ENCODE results near the gene KCTD20. TPM values are rescaled to one million over a fixed set of nuclear protein-coding genes. Genes with fewer than 3 reads are reported as not detected.

KCTD20 gene
- total RNA-seq, 1 experiment from 2014 or later = 23.7 TPM

DNA sequence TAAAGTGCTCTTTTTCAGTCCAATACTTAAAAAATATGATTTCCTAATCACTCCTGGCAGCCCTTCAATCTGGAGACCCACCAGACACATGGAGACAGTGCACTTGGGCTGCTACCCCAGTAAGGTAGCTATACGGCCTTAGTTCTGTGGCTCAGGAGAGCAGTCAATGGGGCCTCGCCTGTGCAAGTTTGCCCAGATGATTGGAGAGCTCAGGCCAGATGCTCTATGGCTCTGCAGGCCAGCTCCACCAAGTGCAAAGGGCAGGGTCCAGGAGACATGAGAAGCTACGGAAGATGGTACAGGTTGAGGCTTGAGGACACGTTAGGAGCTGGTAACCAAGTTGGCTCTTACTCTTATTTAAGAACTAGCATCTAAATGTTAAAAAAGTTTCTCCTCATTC lies 73.8 kb downstream of the KCTD20 start:
- ChIA-PET POLR2A (no interaction called here), RAD21 (ENCODE audit: low non-redundant PET in 1 of 2, low total read pairs in 2 of 2, uncharacterized antibody in 2 of 2, unreplicated experiment in 2 of 2) (no interaction called here), CTCF (no interaction called here)
- Histone ChIP-seq H3K27ac (ENCODE audit: low read depth, low read length) (no peak overlapping the region), H3K9ac (ENCODE audit: low read length) (no peak overlapping the region), H3K9me3 (ENCODE audit: control insufficient read depth in 1 of 2, insufficient read depth in 1 of 2, low read depth in 1 of 2, low read length in 2 of 2) (no peaks in the 10 kb centered on the region), H3K36me3 (ENCODE audit: control insufficient read depth in 1 of 2, insufficient read depth in 2 of 2, low read length in 2 of 2) (peaks cover 8 to 29% of the 10 kb centered on the region in 2 experiments; a peak in 3 of 4 replicates), H3K4me3 (replicated peaks in 1 of 2; ENCODE audit: low read depth in 1 of 2, low read length in 2 of 2) (no peak overlapping the region), H3K27me3 (ENCODE audit: insufficient read depth, low read length) (no peaks in the 10 kb centered on the region), H3K4me1 (ENCODE audit: control insufficient read depth in 1 of 2, insufficient read depth in 2 of 2, low read length in 2 of 2) (no peaks in the 10 kb centered on the region), H3K4me2 (ENCODE audit: low read length) (no peak overlapping the region), H3K79me2 (ENCODE audit: insufficient read depth, low read length) (no peaks in the 10 kb centered on the region), H2AFZ (ENCODE audit: low read depth, low read length, poor library complexity, severe bottlenecking) (no peak overlapping the region), H4K20me1 (ENCODE audit: insufficient read depth) (no peaks in the 10 kb centered on the region), H3K9me2 (ENCODE audit: insufficient read depth) (no peaks in the 10 kb centered on the region)
- no TSS peak for BruUV-seq (replicated peaks)
- no peak for ATAC-seq
- intact Hi-C loops (cut with micrococcal nuclease) = no loop called here
- no peak for TF ChIP-seq EGR1 (IDR thresholded peaks at IDR 0.05; ENCODE audit: low read depth)
- no peak for TF ChIP-seq ZNF274 (IDR thresholded peaks at IDR 0.05; ENCODE audit: low read depth, low read length)
- TF ChIP-seq EZH2 (IDR thresholded peaks at IDR 0.05) = no peak
- no peak for TF ChIP-seq RAD21 (IDR thresholded peaks at IDR 0.05; ENCODE audit: low read depth)
- TF ChIP-seq FOSL1 (IDR thresholded peaks at IDR 0.05; ENCODE audit: low read depth) = no peak
- TF ChIP-seq, protein P1, sequence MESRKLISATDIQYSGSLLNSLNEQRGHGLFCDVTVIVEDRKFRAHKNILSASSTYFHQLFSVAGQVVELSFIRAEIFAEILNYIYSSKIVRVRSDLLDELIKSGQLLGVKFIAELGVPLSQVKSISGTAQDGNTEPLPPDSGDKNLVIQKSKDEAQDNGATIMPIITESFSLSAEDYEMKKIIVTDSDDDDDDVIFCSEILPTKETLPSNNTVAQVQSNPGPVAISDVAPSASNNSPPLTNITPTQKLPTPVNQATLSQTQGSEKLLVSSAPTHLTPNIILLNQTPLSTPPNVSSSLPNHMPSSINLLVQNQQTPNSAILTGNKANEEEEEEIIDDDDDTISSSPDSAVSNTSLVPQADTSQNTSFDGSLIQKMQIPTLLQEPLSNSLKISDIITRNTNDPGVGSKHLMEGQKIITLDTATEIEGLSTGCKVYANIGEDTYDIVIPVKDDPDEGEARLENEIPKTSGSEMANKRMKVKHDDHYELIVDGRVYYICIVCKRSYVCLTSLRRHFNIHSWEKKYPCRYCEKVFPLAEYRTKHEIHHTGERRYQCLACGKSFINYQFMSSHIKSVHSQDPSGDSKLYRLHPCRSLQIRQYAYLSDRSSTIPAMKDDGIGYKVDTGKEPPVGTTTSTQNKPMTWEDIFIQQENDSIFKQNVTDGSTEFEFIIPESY (IDR thresholded peaks at IDR 0.05; ENCODE audit: extremely low read depth, insufficient replicate concordance, low read length) = no peak
- no peak for TF ChIP-seq EZH2phosphoT487 (IDR thresholded peaks at IDR 0.05; ENCODE audit: borderline replicate concordance)
- TF ChIP-seq, protein P2, sequence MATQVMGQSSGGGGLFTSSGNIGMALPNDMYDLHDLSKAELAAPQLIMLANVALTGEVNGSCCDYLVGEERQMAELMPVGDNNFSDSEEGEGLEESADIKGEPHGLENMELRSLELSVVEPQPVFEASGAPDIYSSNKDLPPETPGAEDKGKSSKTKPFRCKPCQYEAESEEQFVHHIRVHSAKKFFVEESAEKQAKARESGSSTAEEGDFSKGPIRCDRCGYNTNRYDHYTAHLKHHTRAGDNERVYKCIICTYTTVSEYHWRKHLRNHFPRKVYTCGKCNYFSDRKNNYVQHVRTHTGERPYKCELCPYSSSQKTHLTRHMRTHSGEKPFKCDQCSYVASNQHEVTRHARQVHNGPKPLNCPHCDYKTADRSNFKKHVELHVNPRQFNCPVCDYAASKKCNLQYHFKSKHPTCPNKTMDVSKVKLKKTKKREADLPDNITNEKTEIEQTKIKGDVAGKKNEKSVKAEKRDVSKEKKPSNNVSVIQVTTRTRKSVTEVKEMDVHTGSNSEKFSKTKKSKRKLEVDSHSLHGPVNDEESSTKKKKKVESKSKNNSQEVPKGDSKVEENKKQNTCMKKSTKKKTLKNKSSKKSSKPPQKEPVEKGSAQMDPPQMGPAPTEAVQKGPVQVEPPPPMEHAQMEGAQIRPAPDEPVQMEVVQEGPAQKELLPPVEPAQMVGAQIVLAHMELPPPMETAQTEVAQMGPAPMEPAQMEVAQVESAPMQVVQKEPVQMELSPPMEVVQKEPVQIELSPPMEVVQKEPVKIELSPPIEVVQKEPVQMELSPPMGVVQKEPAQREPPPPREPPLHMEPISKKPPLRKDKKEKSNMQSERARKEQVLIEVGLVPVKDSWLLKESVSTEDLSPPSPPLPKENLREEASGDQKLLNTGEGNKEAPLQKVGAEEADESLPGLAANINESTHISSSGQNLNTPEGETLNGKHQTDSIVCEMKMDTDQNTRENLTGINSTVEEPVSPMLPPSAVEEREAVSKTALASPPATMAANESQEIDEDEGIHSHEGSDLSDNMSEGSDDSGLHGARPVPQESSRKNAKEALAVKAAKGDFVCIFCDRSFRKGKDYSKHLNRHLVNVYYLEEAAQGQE (IDR thresholded peaks at IDR 0.05; ENCODE audit: low read depth) = no peak
- no peak for TF ChIP-seq ELF1 (IDR thresholded peaks at IDR 0.05; ENCODE audit: borderline replicate concordance, low read depth)
- TF ChIP-seq POLR2AphosphoS5 (IDR thresholded peaks at IDR 0.05; ENCODE audit: low read depth, low read length) = no peak
- TF ChIP-seq, protein P3, sequence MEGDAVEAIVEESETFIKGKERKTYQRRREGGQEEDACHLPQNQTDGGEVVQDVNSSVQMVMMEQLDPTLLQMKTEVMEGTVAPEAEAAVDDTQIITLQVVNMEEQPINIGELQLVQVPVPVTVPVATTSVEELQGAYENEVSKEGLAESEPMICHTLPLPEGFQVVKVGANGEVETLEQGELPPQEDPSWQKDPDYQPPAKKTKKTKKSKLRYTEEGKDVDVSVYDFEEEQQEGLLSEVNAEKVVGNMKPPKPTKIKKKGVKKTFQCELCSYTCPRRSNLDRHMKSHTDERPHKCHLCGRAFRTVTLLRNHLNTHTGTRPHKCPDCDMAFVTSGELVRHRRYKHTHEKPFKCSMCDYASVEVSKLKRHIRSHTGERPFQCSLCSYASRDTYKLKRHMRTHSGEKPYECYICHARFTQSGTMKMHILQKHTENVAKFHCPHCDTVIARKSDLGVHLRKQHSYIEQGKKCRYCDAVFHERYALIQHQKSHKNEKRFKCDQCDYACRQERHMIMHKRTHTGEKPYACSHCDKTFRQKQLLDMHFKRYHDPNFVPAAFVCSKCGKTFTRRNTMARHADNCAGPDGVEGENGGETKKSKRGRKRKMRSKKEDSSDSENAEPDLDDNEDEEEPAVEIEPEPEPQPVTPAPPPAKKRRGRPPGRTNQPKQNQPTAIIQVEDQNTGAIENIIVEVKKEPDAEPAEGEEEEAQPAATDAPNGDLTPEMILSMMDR (IDR thresholded peaks at IDR 0.05 in 2 of 3, conservative IDR thresholded peaks at IDR 0.05 in 1 of 3; ENCODE audit: borderline replicate concordance in 1 of 3, insufficient read depth in 1 of 3, low read depth in 2 of 3, low read length in 2 of 3) = no peak
- no peak for TF ChIP-seq SIN3A (IDR thresholded peaks at IDR 0.05; ENCODE audit: low read depth)
- TF ChIP-seq JUND (IDR thresholded peaks at IDR 0.05) = no peak
- TF ChIP-seq CEBPB (IDR thresholded peaks at IDR 0.05; ENCODE audit: low read depth) = no peak
- TF ChIP-seq TCF7L2 (IDR thresholded peaks at IDR 0.05; ENCODE audit: borderline replicate concordance, extremely low read depth, insufficient read depth, insufficient read length) = no peak
- no peak for TF ChIP-seq ZFX (IDR thresholded peaks at IDR 0.05)
- TF ChIP-seq, protein P4, sequence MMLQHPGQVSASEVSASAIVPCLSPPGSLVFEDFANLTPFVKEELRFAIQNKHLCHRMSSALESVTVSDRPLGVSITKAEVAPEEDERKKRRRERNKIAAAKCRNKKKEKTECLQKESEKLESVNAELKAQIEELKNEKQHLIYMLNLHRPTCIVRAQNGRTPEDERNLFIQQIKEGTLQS (IDR thresholded peaks at IDR 0.05) = no peak
- no peak for TF ChIP-seq YY1 (IDR thresholded peaks at IDR 0.05; ENCODE audit: extremely low read depth, insufficient replicate concordance, low read depth, low read length)
- TF ChIP-seq, protein P5, sequence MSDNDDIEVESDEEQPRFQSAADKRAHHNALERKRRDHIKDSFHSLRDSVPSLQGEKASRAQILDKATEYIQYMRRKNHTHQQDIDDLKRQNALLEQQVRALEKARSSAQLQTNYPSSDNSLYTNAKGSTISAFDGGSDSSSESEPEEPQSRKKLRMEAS (IDR thresholded peaks at IDR 0.05) = no peak
- no peak for TF ChIP-seq POLR2A (IDR thresholded peaks at IDR 0.05; ENCODE audit: borderline replicate concordance, extremely low read depth, insufficient read depth, insufficient read length)
- no peak for DNase-seq (ENCODE audit: low read depth, low spot score)

All from HCT116 (cell line).